GM23338 (cell line): ENCODE results near the gene PCBP4. TPM values are rescaled to one million over a fixed set of nuclear protein-coding genes. Genes with fewer than 3 reads are reported as not detected.

Experiments used
- ATAC-seq: fragments of 200-7000 bp; cut with Tn5 transposase; 3 replicates; pipeline ENCODE4 v1.9.1; 2020
- DNase-seq: peaks from one replicate; pipeline ENCODE4 v3.0.0-alpha.2; 2015; ENCODE audit warnings: low spot score
- H2AFZ ChIP-seq: fragments of 200-600 bp; sonication (generic); 2 replicates; pipeline ENCODE4 v1.8.0; 2016; ENCODE audit warnings: antibody characterized with exemption, mild to moderate bottlenecking, moderate library complexity
- H3F3A ChIP-seq: fragments of 200-600 bp; sonication (generic); replicated peaks from 2 replicates; pipeline ENCODE4 v1.8.0; 2017; ENCODE audit warnings: antibody characterized with exemption, mixed run types, low read depth
- H3K27ac ChIP-seq: fragments of 200-600 bp; sonication (generic); 2 replicates; pipeline ENCODE4 v1.6.1; 2016; ENCODE audit warnings: low read depth
- H3K27me3 ChIP-seq: fragments of 200-600 bp; sonication (generic); 2 replicates; pipeline ENCODE4 v1.8.0; 2016; ENCODE audit warnings: mild to moderate bottlenecking, mixed run types, moderate library complexity; ENCODE audit not compliant: insufficient read depth
- H3K36me3 ChIP-seq: fragments of 200-600 bp; sonication (generic); 2 replicates; pipeline ENCODE4 v1.8.0; 2016; ENCODE audit warnings: mild to moderate bottlenecking; ENCODE audit not compliant: insufficient read depth
- H3K4me1 ChIP-seq: fragments of 200-600 bp; sonication (generic); 2 replicates; pipeline ENCODE4 v1.8.0; 2016; ENCODE audit warnings: mild to moderate bottlenecking, moderate library complexity; ENCODE audit not compliant: insufficient read depth
- H3K4me2 ChIP-seq: fragments of 200-600 bp; sonication (generic); 2 replicates; pipeline ENCODE4 v1.7.1; 2017; ENCODE audit warnings: mixed run types
- H3K4me3 ChIP-seq: fragments of 200-600 bp; sonication (generic); 2 replicates; pipeline ENCODE4 v1.6.1; 2016; ENCODE audit warnings: mixed run types
- H3K79me2 ChIP-seq: fragments of 200-600 bp; sonication (generic); replicated peaks from 2 replicates; pipeline ENCODE4 v1.8.0; 2017; ENCODE audit warnings: mild to moderate bottlenecking; ENCODE audit not compliant: insufficient read depth
- H3K9me2 ChIP-seq: fragments of 200-600 bp; sonication (generic); 2 replicates; pipeline ENCODE4 v1.8.0; 2017; ENCODE audit not compliant: insufficient read depth
- H4K20me1 ChIP-seq: fragments of 200-600 bp; sonication (generic); replicated peaks from 2 replicates; pipeline ENCODE4 v1.8.0; 2017; ENCODE audit warnings: mild to moderate bottlenecking; ENCODE audit not compliant: insufficient read depth
- H3K27ac Mint-ChIP-seq: 2 replicates; pipeline ENCODE4 v1.8.0; 2020; ENCODE audit warnings: inconsistent platforms, mild to moderate bottlenecking, moderate library complexity, mixed read lengths
- H3K27me3 Mint-ChIP-seq: 3 replicates; pipeline ENCODE4 v1.8.0; 2022; ENCODE audit warnings: low read depth, mild to moderate bottlenecking, moderate library complexity, mixed read lengths, inconsistent platforms; ENCODE audit not compliant: insufficient read depth, poor library complexity
- H3K36me3 Mint-ChIP-seq: 3 replicates; pipeline ENCODE4 v1.8.0; 2021; ENCODE audit warnings: low read depth, mild to moderate bottlenecking, inconsistent platforms, moderate library complexity, mixed read lengths
- H3K4me1 Mint-ChIP-seq: 3 replicates; pipeline ENCODE4 v1.8.0; 2020; ENCODE audit warnings: mild to moderate bottlenecking, inconsistent platforms, mixed read lengths
- H3K4me3 Mint-ChIP-seq: 3 replicates; pipeline ENCODE4 v1.8.0; 2021; ENCODE audit warnings: moderate library complexity, mild to moderate bottlenecking, inconsistent platforms, mixed read lengths
- H3K9me3 Mint-ChIP-seq: 3 replicates; pipeline ENCODE4 v1.8.0; 2020; ENCODE audit warnings: moderate library complexity, mild to moderate bottlenecking, inconsistent platforms, mixed read lengths
- CREB1 ChIP-seq: fragments of 250-450 bp; sonication (Bioruptor Pico); IDR thresholded peaks from 2 replicates; pipeline ENCODE4 v1.5.0; 2020; ENCODE audit warnings: low read depth, mild to moderate bottlenecking, moderate library complexity
- EZH2 ChIP-seq: fragments of 200-600 bp; sonication (generic); IDR thresholded peaks from one replicate; pipeline ENCODE4 v1.8.0; 2017; ENCODE audit warnings: antibody characterized with exemption, mild to moderate bottlenecking, low read depth; ENCODE audit not compliant: unreplicated experiment
- EZH2phosphoT487 ChIP-seq: fragments of 200-600 bp; sonication (generic); IDR thresholded peaks from one replicate; pipeline ENCODE4 v1.8.1; 2018; ENCODE audit warnings: antibody characterized with exemption; ENCODE audit not compliant: unreplicated experiment
- JUNB ChIP-seq: IDR thresholded peaks from one replicate; pipeline ENCODE4 v1.6.1; 2016; ENCODE audit warnings: antibody characterized with exemption; ENCODE audit not compliant: unreplicated experiment
- NANOG ChIP-seq: IDR thresholded peaks from 2 replicates; pipeline ENCODE4 v1.6.1; 2016; ENCODE audit warnings: antibody characterized with exemption, borderline replicate concordance
- POLR2AphosphoS5 ChIP-seq: IDR thresholded peaks from 2 replicates; pipeline ENCODE4 v1.6.1; 2016; ENCODE audit warnings: antibody characterized with exemption, low read depth
- STAT1 ChIP-seq: IDR thresholded peaks from one replicate; pipeline ENCODE4 v1.6.1; 2016; ENCODE audit warnings: antibody characterized with exemption; ENCODE audit not compliant: unreplicated experiment
- ZNF114 ChIP-seq: fragments of 250-450 bp; sonication (Bioruptor Pico); IDR thresholded peaks from 2 replicates; pipeline ENCODE4 v1.5.0; 2020; ENCODE audit warnings: mild to moderate bottlenecking, moderate library complexity
- ZNF331 ChIP-seq: fragments of 250-450 bp; sonication (Bioruptor Pico); IDR thresholded peaks from 2 replicates; pipeline ENCODE4 v1.5.0; 2020; ENCODE audit warnings: low read depth, mild to moderate bottlenecking, moderate library complexity
- polyA plus RNA-seq: library from polyadenylated mRNA; unstranded; fragments of >200 nt; fragmentation: Nextera tagmentation; extraction: Ambion mirVana; gene quantifications from 2 replicates; pipeline ENCODE4 v1.2.1, GENCODE V29; 2016
- total RNA-seq: library from RNA; depleted of rRNA; stranded (reverse); fragments of >200 nt; shearing (Covaris generic); gene quantifications from 2 replicates; pipeline ENCODE4 v1.2.3, GENCODE V29; 2014
- TF ChIP-seq, protein P1 (sequence below): IDR thresholded peaks from 2 replicates; pipeline ENCODE4 v1.6.1; 2016; ENCODE audit warnings: antibody characterized with exemption
- TF ChIP-seq, protein P2 (sequence below): fragments of 250-450 bp; sonication (Bioruptor Pico); IDR thresholded peaks from 2 replicates; pipeline ENCODE4 v1.5.0; 2020; ENCODE audit warnings: mild to moderate bottlenecking, moderate library complexity
- TF ChIP-seq, protein P3 (sequence below), 2 experiments: fragments of 200-600 bp in 1 of 2; sonication (generic) in 1 of 2; conservative IDR thresholded peaks; 2 replicates each; pipeline versions ENCODE4 v1.5.1 to v1.6.1; 2016 to 2017; ENCODE audit warnings: antibody characterized with exemption in 2 of 2, low read depth in 2 of 2, mild to moderate bottlenecking in 2 of 2, moderate library complexity in 1 of 2
- TF ChIP-seq, protein P4 (sequence below): IDR thresholded peaks from one replicate; pipeline ENCODE4 v1.6.1; 2018; ENCODE audit warnings: antibody characterized with exemption; ENCODE audit not compliant: unreplicated experiment

The PCBP4 gene
- total and polyA plus RNA-seq, 2 experiments from 2014 or later = 11.8 to 37.6 TPM

DNA sequence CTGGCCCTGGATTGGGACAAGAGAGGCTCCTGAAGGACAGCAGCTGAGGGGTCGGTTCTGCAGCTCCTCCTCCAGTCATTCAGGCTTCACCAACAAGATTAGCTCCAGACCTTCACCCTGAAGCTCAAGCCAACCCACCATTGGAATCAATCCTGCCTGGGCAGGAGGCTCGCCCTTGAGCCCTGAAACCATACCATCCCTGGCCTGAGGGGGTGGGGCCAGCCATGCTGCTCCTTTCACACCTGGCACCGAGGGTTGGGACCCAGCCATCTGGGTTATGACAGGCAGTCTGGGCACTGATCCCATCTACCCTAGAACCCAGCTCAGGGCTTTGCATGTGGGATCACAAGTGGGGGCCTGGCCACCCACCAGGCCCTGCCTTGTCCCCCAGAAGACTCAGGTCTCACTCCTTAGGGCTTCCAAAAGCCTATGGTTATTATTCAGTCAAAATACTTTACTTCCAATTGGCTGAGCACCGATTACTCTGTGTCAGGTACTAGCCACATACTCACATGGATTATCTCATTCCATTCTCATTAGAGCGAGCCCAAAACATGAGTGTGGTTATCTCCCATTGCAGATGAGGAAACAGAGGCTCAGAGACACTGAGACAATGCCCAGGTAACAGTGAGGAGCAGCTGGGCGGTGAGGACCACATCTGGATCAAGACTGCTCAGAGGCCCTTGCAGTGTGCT, 3.5 kb upstream of the PCBP4 start:
- Mint-ChIP-seq H3K36me3 (peaks cover 3% of the 10 kb centered on the region; the same call in 2 of the 3 replicates), H3K27ac (no peak overlapping the region), H3K4me3 (no peak overlapping the region), H3K4me1 (peaks cover 47% of the 10 kb centered on the region), H3K9me3 (no peaks in the 10 kb centered on the region; the same call in 1 of the 3 replicates), H3K27me3 (peaks cover 37% of the 10 kb centered on the region)
- Histone ChIP-seq H3F3A (peaks cover 27% of the 10 kb centered on the region), H3K79me2 (no peaks in the 10 kb centered on the region), H3K9me2 (no peaks in the 10 kb centered on the region), H3K4me3 (no peak overlapping the region), H3K4me2 (no peak overlapping the region), H3K27me3 (peaks cover 25% of the 10 kb centered on the region), H2AFZ (no peak overlapping the region), H4K20me1 (no peaks in the 10 kb centered on the region), H3K27ac (no peak overlapping the region), H3K36me3 (no peaks in the 10 kb centered on the region), H3K4me1 (peaks cover 38% of the 10 kb centered on the region)
- TF ChIP-seq EZH2phosphoT487 (no peak), POLR2AphosphoS5 (no peak), EZH2 (no peak), ZNF331 (CRISPR knock-in tag) (no peak), ZNF114 (CRISPR knock-in tag) (no peak), STAT1 (no peak), NANOG (no peak), CREB1 (no peak), JUNB (no peak)
- TF ChIP-seq, protein P1, sequence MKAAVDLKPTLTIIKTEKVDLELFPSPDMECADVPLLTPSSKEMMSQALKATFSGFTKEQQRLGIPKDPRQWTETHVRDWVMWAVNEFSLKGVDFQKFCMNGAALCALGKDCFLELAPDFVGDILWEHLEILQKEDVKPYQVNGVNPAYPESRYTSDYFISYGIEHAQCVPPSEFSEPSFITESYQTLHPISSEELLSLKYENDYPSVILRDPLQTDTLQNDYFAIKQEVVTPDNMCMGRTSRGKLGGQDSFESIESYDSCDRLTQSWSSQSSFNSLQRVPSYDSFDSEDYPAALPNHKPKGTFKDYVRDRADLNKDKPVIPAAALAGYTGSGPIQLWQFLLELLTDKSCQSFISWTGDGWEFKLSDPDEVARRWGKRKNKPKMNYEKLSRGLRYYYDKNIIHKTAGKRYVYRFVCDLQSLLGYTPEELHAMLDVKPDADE = no peak
- TF ChIP-seq, protein P2, sequence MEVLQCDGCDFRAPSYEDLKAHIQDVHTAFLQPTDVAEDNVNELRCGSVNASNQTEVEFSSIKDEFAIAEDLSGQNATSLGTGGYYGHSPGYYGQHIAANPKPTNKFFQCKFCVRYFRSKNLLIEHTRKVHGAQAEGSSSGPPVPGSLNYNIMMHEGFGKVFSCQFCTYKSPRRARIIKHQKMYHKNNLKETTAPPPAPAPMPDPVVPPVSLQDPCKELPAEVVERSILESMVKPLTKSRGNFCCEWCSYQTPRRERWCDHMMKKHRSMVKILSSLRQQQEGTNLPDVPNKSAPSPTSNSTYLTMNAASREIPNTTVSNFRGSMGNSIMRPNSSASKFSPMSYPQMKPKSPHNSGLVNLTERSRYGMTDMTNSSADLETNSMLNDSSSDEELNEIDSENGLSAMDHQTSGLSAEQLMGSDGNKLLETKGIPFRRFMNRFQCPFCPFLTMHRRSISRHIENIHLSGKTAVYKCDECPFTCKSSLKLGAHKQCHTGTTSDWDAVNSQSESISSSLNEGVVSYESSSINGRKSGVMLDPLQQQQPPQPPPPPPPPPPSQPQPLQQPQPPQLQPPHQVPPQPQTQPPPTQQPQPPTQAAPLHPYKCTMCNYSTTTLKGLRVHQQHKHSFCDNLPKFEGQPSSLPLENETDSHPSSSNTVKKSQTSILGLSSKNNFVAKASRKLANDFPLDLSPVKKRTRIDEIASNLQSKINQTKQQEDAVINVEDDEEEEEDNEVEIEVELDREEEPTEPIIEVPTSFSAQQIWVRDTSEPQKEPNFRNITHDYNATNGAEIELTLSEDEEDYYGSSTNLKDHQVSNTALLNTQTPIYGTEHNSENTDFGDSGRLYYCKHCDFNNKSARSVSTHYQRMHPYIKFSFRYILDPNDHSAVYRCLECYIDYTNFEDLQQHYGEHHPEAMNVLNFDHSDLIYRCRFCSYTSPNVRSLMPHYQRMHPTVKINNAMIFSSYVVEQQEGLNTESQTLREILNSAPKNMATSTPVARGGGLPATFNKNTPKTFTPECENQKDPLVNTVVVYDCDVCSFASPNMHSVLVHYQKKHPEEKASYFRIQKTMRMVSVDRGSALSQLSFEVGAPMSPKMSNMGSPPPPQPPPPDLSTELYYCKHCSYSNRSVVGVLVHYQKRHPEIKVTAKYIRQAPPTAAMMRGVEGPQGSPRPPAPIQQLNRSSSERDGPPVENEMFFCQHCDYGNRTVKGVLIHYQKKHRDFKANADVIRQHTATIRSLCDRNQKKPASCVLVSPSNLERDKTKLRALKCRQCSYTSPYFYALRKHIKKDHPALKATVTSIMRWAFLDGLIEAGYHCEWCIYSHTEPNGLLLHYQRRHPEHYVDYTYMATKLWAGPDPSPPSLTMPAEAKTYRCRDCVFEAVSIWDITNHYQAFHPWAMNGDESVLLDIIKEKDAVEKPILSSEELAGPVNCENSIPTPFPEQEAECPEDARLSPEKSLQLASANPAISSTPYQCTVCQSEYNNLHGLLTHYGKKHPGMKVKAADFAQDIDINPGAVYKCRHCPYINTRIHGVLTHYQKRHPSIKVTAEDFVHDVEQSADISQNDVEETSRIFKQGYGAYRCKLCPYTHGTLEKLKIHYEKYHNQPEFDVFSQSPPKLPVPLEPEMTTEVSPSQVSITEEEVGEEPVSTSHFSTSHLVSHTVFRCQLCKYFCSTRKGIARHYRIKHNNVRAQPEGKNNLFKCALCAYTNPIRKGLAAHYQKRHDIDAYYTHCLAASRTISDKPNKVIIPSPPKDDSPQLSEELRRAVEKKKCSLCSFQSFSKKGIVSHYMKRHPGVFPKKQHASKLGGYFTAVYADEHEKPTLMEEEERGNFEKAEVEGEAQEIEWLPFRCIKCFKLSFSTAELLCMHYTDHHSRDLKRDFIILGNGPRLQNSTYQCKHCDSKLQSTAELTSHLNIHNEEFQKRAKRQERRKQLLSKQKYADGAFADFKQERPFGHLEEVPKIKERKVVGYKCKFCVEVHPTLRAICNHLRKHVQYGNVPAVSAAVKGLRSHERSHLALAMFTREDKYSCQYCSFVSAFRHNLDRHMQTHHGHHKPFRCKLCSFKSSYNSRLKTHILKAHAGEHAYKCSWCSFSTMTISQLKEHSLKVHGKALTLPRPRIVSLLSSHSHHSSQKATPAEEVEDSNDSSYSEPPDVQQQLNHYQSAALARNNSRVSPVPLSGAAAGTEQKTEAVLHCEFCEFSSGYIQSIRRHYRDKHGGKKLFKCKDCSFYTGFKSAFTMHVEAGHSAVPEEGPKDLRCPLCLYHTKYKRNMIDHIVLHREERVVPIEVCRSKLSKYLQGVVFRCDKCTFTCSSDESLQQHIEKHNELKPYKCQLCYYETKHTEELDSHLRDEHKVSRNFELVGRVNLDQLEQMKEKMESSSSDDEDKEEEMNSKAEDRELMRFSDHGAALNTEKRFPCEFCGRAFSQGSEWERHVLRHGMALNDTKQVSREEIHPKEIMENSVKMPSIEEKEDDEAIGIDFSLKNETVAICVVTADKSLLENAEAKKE (CRISPR knock-in tag) = no peak
- TF ChIP-seq, protein P3, sequence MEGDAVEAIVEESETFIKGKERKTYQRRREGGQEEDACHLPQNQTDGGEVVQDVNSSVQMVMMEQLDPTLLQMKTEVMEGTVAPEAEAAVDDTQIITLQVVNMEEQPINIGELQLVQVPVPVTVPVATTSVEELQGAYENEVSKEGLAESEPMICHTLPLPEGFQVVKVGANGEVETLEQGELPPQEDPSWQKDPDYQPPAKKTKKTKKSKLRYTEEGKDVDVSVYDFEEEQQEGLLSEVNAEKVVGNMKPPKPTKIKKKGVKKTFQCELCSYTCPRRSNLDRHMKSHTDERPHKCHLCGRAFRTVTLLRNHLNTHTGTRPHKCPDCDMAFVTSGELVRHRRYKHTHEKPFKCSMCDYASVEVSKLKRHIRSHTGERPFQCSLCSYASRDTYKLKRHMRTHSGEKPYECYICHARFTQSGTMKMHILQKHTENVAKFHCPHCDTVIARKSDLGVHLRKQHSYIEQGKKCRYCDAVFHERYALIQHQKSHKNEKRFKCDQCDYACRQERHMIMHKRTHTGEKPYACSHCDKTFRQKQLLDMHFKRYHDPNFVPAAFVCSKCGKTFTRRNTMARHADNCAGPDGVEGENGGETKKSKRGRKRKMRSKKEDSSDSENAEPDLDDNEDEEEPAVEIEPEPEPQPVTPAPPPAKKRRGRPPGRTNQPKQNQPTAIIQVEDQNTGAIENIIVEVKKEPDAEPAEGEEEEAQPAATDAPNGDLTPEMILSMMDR (conservative IDR thresholded peaks at IDR 0.05; ENCODE audit: low read depth in 2 of 2) = no peak
- TF ChIP-seq, protein P4, sequence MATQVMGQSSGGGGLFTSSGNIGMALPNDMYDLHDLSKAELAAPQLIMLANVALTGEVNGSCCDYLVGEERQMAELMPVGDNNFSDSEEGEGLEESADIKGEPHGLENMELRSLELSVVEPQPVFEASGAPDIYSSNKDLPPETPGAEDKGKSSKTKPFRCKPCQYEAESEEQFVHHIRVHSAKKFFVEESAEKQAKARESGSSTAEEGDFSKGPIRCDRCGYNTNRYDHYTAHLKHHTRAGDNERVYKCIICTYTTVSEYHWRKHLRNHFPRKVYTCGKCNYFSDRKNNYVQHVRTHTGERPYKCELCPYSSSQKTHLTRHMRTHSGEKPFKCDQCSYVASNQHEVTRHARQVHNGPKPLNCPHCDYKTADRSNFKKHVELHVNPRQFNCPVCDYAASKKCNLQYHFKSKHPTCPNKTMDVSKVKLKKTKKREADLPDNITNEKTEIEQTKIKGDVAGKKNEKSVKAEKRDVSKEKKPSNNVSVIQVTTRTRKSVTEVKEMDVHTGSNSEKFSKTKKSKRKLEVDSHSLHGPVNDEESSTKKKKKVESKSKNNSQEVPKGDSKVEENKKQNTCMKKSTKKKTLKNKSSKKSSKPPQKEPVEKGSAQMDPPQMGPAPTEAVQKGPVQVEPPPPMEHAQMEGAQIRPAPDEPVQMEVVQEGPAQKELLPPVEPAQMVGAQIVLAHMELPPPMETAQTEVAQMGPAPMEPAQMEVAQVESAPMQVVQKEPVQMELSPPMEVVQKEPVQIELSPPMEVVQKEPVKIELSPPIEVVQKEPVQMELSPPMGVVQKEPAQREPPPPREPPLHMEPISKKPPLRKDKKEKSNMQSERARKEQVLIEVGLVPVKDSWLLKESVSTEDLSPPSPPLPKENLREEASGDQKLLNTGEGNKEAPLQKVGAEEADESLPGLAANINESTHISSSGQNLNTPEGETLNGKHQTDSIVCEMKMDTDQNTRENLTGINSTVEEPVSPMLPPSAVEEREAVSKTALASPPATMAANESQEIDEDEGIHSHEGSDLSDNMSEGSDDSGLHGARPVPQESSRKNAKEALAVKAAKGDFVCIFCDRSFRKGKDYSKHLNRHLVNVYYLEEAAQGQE = no peak
- ATAC-seq = no peak
- no peak for DNase-seq
